Transverse colon (tissue), 4 donors: Measurements from ENCODE around the gene OR4E1. TPM values are rescaled to one million over a fixed set of nuclear protein-coding genes. Genes with fewer than 3 reads are reported as not detected.
A peak's percentile ranks its signal among the peaks of the same experiment; 100 is the strongest.

Experiments used
- DNase-seq: peaks from one replicate; pipeline ENCODE4 v3.0.0-alpha.2; 2019
- H3K27ac ChIP-seq, 4 donors: fragments of 200-600 bp; sonication (generic); 2 replicates each; pipeline ENCODE4 v1.5.1; 2016 to 2018; ENCODE audit warnings: inconsistent platforms in 4 of 4
- H3K27me3 ChIP-seq: fragments of 200-600 bp; sonication (generic); 2 replicates; pipeline ENCODE4 v1.5.1; 2017; ENCODE audit warnings: inconsistent platforms
- H3K36me3 ChIP-seq, 4 donors: fragments of 200-600 bp; sonication (generic); 2 replicates each; pipeline ENCODE4 v1.5.1; 2017 to 2019; ENCODE audit warnings: inconsistent platforms in 4 of 4
- H3K4me1 ChIP-seq, 4 donors: fragments of 200-600 bp; sonication (generic); 2 replicates each; pipeline ENCODE4 v1.5.1; 2017 to 2020; ENCODE audit warnings: inconsistent platforms in 4 of 4
- H3K4me3 ChIP-seq, 4 donors: fragments of 200-600 bp; sonication (generic); 1 replicate in 1 of 4; 2 replicates in 3 of 4; pipeline versions ENCODE4 v1.5.1 to v1.6.1; 2017 to 2019; ENCODE audit warnings: inconsistent platforms in 4 of 4
- H3K9me3 ChIP-seq, 2 donors: fragments of 200-600 bp; sonication (generic); 2 replicates each; pipeline ENCODE4 v1.5.1; 2017 to 2019; ENCODE audit warnings: inconsistent platforms in 2 of 2
- CTCF ChIP-seq, 5 experiments: fragments of 200-600 bp in 3 of 5; fragments of 450-650 bp in 2 of 5; sonication (generic) in 3 of 5; IDR thresholded peaks; 1 replicate in 2 of 5; 2 replicates in 3 of 5; pipeline ENCODE4 v1.5.1; 2016 to 2017; ENCODE audit warnings: antibody characterized with exemption in 5 of 5, inconsistent platforms in 3 of 5, mild to moderate bottlenecking in 2 of 5, moderate library complexity in 1 of 5
- EP300 ChIP-seq: sonication (generic); formaldehyde crosslinking; IDR thresholded peaks from one replicate; pipeline ENCODE4 v1.6.1; 2017; ENCODE audit warnings: antibody characterized with exemption, low read depth
- POLR2A ChIP-seq: fragments of 450-650 bp; IDR thresholded peaks from one replicate; pipeline ENCODE4 v1.6.1; 2016; ENCODE audit warnings: antibody characterized with exemption, mild to moderate bottlenecking, moderate library complexity
- POLR2AphosphoS5 ChIP-seq, 3 donors: sonication (generic); formaldehyde crosslinking; IDR thresholded peaks; one replicate each; pipeline ENCODE4 v1.6.1; 2016; ENCODE audit warnings: antibody characterized with exemption in 3 of 3
- WGBS, 2 donors: methylation state at CpG; one replicate each; pipeline ENCODE4 v1.1.5; 2018; ENCODE audit warnings: low coverage in 1 of 2; 5-methylcytosine and 5-hydroxymethylcytosine counted together
- in situ Hi-C, 4 donors: fragments of 200-750 bp; cut with MboI; loops; one replicate each; pipeline versions ENCODE4 v1.15.0 to v1.15.1; 2017; ENCODE audit warnings: low sequenced_read_pairs in 3 of 4, low pct_ligation_motif_present in 1 of 4, low pct_unique_long_range_greater_than_20kb in 1 of 4
- intact Hi-C: fragments of 100-400 bp; cut with DNase I; formaldehyde crosslinking; loops from one replicate; pipeline ENCODE4 v1.15.1; 2023; ENCODE audit warnings: low total_unique reads
- total RNA-seq, 4 donors: library from RNA; depleted of rRNA; stranded (reverse); fragments of >200 nt; gene quantifications; one replicate each; pipeline ENCODE4 v1.1.0, GENCODE V29; 2016

OR4E1 gene
- total RNA-seq, 4 donors from 2014 or later: not detected

- no peaks in the 10 kb centered on the region for H3K36me3 ChIP-seq
- TF ChIP-seq POLR2AphosphoS5 (IDR thresholded peaks at IDR 0.05) (no peak), CTCF (IDR thresholded peaks at IDR 0.05) (no peak), EP300 (no peak), POLR2A (no peak)
- intact Hi-C loops: no loop called here
- H3K4me1 ChIP-seq: no peaks in the 10 kb centered on the region
- no peaks in the 10 kb centered on the region for H3K9me3 ChIP-seq
- in situ Hi-C loops: no loop called here
- WGBS, 2 donors: 59 to 65% methylated on average over 2 of the region's 2 CpGs
- H3K27ac ChIP-seq: no peak overlapping the region
- H3K4me3 ChIP-seq: no peak overlapping the region
- DNase-seq: no peak
- no peaks in the 10 kb centered on the region for H3K27me3 ChIP-seq
Observed at GRCh38 chr14:21712036-21712435, 38.4 kb upstream of the OR4E1 start.

- intact Hi-C loops (no loop called here), in situ Hi-C loops (no loop called here)
- H3K4me3 ChIP-seq: no peak overlapping the region
- no peaks in the 10 kb centered on the region for H3K9me3 ChIP-seq
- no peaks in the 10 kb centered on the region for H3K36me3 ChIP-seq
- peak; percentile 13 for DNase-seq
- no peaks in the 10 kb centered on the region for H3K4me1 ChIP-seq
- WGBS, 2 donors: 30 to 33% methylated on average over 3 of the region's 3 CpGs
- H3K27ac ChIP-seq: no peak overlapping the region
- TF ChIP-seq POLR2AphosphoS5 (IDR thresholded peaks at IDR 0.05): no peak
- peak; percentile 69 to 81 (median 75) for TF ChIP-seq CTCF (IDR thresholded peaks at IDR 0.05)
- no peaks in the 10 kb centered on the region for H3K27me3 ChIP-seq
Observed at GRCh38 chr14:21711360-21711961, 37.8 kb upstream of the OR4E1 start.

GRCh38 chr14:21704338-21704737, 30.7 kb upstream of the OR4E1 start:
- H3K27ac ChIP-seq: peak overlapping the region in 3 of 4 donors; percentile 36 to 59 (median 59)
- H3K27me3 ChIP-seq: no peaks in the 10 kb centered on the region
- intact Hi-C loops (no loop called here), in situ Hi-C loops (no loop called here)
- TF ChIP-seq EP300 (no peak), POLR2AphosphoS5 (IDR thresholded peaks at IDR 0.05) (no peak), CTCF (IDR thresholded peaks at IDR 0.05) (peak in 1 of 5 experiments; percentile 9), POLR2A (no peak)
- no peak for DNase-seq
- no peaks in the 10 kb centered on the region for H3K36me3 ChIP-seq
- H3K4me1 ChIP-seq: peaks cover 0 to 42% (median 22%) of the 10 kb centered on the region in 4 donors
- H3K9me3 ChIP-seq: no peaks in the 10 kb centered on the region
- H3K4me3 ChIP-seq: no peak overlapping the region

DNA sequence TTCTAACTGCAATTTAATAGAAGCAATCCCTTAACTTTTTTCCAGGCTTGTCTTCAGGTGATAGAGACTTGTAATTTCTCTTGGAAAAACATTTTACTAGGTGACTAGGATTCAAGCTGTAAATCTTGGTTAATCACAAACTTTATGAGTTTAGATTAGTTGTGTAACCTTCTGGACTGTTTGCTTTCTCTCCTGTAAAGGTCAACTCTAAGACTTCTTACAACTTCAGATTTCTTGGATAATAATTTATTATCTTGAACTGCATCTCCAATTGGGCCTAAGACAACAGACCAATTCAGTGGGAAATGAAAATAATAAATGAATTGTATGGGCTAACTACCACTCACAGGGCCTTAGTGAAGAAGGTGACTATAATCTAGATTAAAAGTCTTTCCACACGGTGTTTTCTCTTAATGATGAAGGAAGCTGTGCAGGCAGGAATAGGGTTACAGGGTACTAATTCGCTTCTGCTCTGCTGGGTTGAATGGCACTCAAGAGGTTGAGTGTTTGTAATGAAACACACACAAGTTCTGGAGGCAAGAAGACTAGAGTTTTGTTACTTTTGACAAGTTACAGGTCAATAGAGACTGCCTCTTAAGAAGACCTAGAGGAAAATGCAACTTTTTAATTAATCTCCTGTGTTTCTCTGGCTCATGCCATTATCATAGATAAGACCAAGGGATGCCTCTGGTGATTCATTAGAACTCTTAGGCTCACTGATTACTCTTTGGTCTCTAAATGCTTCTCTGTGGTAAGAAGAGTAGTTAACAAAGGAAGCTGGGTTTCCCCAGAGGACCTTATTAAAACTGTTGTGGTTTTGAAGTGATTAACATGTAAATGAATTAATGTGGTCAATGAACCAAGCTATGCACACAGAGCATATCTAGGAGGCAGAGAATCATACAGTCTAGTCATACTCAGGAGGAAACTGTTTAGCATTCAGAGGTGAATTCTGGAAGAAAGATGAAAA, 30.0 kb upstream of the OR4E1 start:
- H3K4me3 ChIP-seq: no peak overlapping the region
- in situ Hi-C loops (no loop called here), intact Hi-C loops (no loop called here)
- no peaks in the 10 kb centered on the region for H3K36me3 ChIP-seq
- H3K27ac ChIP-seq: peak overlapping the region in 3 of 4 donors; percentile 36 to 59 (median 59)
- WGBS, 2 donors: 28 to 37% methylated on average over 2 of the region's 2 CpGs
- H3K27me3 ChIP-seq: no peaks in the 10 kb centered on the region
- DNase-seq: no peak
- H3K4me1 ChIP-seq: peaks cover 0 to 49% (median 27%) of the 10 kb centered on the region in 4 donors
- no peak for TF ChIP-seq CTCF (IDR thresholded peaks at IDR 0.05)
- TF ChIP-seq POLR2A: no peak
- no peak for TF ChIP-seq EP300
- TF ChIP-seq POLR2AphosphoS5 (IDR thresholded peaks at IDR 0.05): no peak
- no peaks in the 10 kb centered on the region for H3K9me3 ChIP-seq
